OCI-LY1 (cell line): ENCODE data around the gene CBX8.

ENCODE experiments used
- H2AFZ ChIP-seq: fragments of 200-600 bp; sonication (generic), shearing (Covaris generic); 2 replicates; pipeline ENCODE4 v1.6.0; 2014; ENCODE audit warnings: antibody characterized with exemption, mild to moderate bottlenecking, low read length
- H3F3A ChIP-seq: fragments of 200-600 bp; sonication (generic), shearing (Covaris generic); 2 replicates; pipeline ENCODE4 v1.6.0; 2014; ENCODE audit warnings: mild to moderate bottlenecking, antibody characterized with exemption, low read length, moderate library complexity; ENCODE audit not compliant: insufficient read depth
- H3K27ac ChIP-seq: fragments of 200-600 bp; sonication (generic); 2 replicates; pipeline ENCODE4 v1.5.1; 2014; ENCODE audit warnings: low read length, mixed run types, mild to moderate bottlenecking, low read depth; ENCODE audit not compliant: poor library complexity, severe bottlenecking
- H3K27me3 ChIP-seq: fragments of 200-600 bp; sonication (generic); 2 replicates; pipeline ENCODE4 v1.6.0; 2014; ENCODE audit warnings: antibody characterized with exemption, mild to moderate bottlenecking, low read length, moderate library complexity; ENCODE audit not compliant: insufficient read depth
- H3K36me3 ChIP-seq: fragments of 200-600 bp; sonication (generic); 2 replicates; pipeline ENCODE4 v1.6.1; 2014; ENCODE audit warnings: mild to moderate bottlenecking, antibody characterized with exemption, low read length, moderate library complexity, mixed read lengths; ENCODE audit not compliant: insufficient read depth
- H3K4me1 ChIP-seq: fragments of 200-600 bp; sonication (generic); 2 replicates; pipeline ENCODE4 v1.5.1; 2014; ENCODE audit warnings: mild to moderate bottlenecking, low read length, moderate library complexity; ENCODE audit not compliant: insufficient read depth, severe bottlenecking
- H3K4me2 ChIP-seq: fragments of 200-600 bp; sonication (generic), shearing (Covaris generic); 2 replicates; pipeline ENCODE4 v1.6.1; 2014; ENCODE audit warnings: low read length
- H3K4me3 ChIP-seq: fragments of 200-600 bp; sonication (generic); 2 replicates; pipeline ENCODE4 v1.5.1; 2014; ENCODE audit warnings: low read length, low read depth, mild to moderate bottlenecking, mixed read lengths; ENCODE audit not compliant: poor library complexity, severe bottlenecking
- H3K79me2 ChIP-seq: fragments of 200-600 bp; shearing (Covaris generic); 2 replicates; pipeline ENCODE4 v1.6.1; 2016; ENCODE audit warnings: mixed run types, low read length, mixed read lengths; ENCODE audit not compliant: insufficient read depth
- H3K9ac ChIP-seq: fragments of 200-600 bp; sonication (generic), shearing (Covaris generic); 2 replicates; pipeline ENCODE4 v1.6.1; 2014; ENCODE audit warnings: mild to moderate bottlenecking, low read length, mixed read lengths
- H3K9me2 ChIP-seq: fragments of 200-600 bp; sonication (generic), shearing (Covaris generic); 2 replicates; pipeline ENCODE4 v1.6.1; 2014; ENCODE audit warnings: low read depth, mild to moderate bottlenecking, low read length, mixed read lengths
- H3K9me3 ChIP-seq: fragments of 200-600 bp; shearing (Covaris generic); 2 replicates; pipeline ENCODE4 v1.6.1; 2014; ENCODE audit warnings: low read length, mixed read lengths
- H4K20me1 ChIP-seq: fragments of 200-600 bp; sonication (generic), shearing (Covaris generic); 2 replicates; pipeline ENCODE4 v1.6.0; 2016; ENCODE audit warnings: mild to moderate bottlenecking, low read length; ENCODE audit not compliant: insufficient read depth
- CTCF ChIP-seq: fragments of 200-600 bp; sonication (generic), shearing (Covaris generic); IDR thresholded peaks from 2 replicates; pipeline ENCODE4 v1.5.1; 2017; ENCODE audit warnings: mild to moderate bottlenecking, antibody characterized with exemption, low read length, moderate library complexity, mixed read lengths
- EZH2 ChIP-seq: fragments of 200-600 bp; sonication (generic), shearing (Covaris generic); IDR thresholded peaks from 2 replicates; pipeline ENCODE4 v1.8.0; 2017; ENCODE audit warnings: borderline replicate concordance, mixed run types, mild to moderate bottlenecking, antibody characterized with exemption, low read length, moderate library complexity, mixed read lengths

Gene CBX8

GRCh38 chr17:79809530-79810129 is 12.8 kb upstream of the CBX8 start:
- peak overlapping the region; percentile 59 for H3K4me2 ChIP-seq
- no peaks in the 10 kb centered on the region for H3K27me3 ChIP-seq

GRCh38 chr17:79808763-79809529 is 12.1 kb upstream of the CBX8 start:
- Histone ChIP-seq H3K27me3 (no peaks in the 10 kb centered on the region), H3K4me2 (peak overlapping the region; percentile 0; the same call in 1 of the 2 replicates), H4K20me1 (no peaks in the 10 kb centered on the region)

More at GRCh38 chr17:79809530-79810129, 12.8 kb upstream of the CBX8 start:
- no peaks in the 10 kb centered on the region for H3K9me3 ChIP-seq
- no peaks in the 10 kb centered on the region for H4K20me1 ChIP-seq
- no peaks in the 10 kb centered on the region for H3K79me2 ChIP-seq
- TF ChIP-seq CTCF = no peak
- TF ChIP-seq EZH2 = no peak
- peaks cover 43% of the 10 kb centered on the region for H3K4me1 ChIP-seq
- no peak overlapping the region for H2AFZ ChIP-seq
- H3K4me3 ChIP-seq = peak overlapping the region; percentile 40
- H3F3A ChIP-seq = no peaks in the 10 kb centered on the region
- H3K36me3 ChIP-seq = no peaks in the 10 kb centered on the region
- H3K9ac ChIP-seq = peak overlapping the region; percentile 44; the same call in 1 of the 2 replicates
- no peaks in the 10 kb centered on the region for H3K9me2 ChIP-seq
- H3K27ac ChIP-seq = no peak overlapping the region

More at GRCh38 chr17:79808763-79809529, 12.1 kb upstream of the CBX8 start:
- Histone ChIP-seq H3F3A (no peaks in the 10 kb centered on the region), H3K79me2 (no peaks in the 10 kb centered on the region), H3K9me3 (no peaks in the 10 kb centered on the region), H2AFZ (no peak overlapping the region), H3K27ac (no peak overlapping the region), H3K4me1 (peaks cover 44% of the 10 kb centered on the region), H3K4me3 (no peak overlapping the region), H3K9me2 (no peaks in the 10 kb centered on the region), H3K9ac (no peak overlapping the region; the same call in 1 of the 2 replicates), H3K36me3 (no peaks in the 10 kb centered on the region)
- no peak for TF ChIP-seq EZH2
- peak; percentile 56 for TF ChIP-seq CTCF
